Measurements from ENCODE around the gene PARP14. TPM values are rescaled to one million over a fixed set of nuclear protein-coding genes. Genes with fewer than 3 reads are reported as not detected.
"Not testable (repeated sequence)": the region's sequence is repeated elsewhere in the genome, so short reads cannot be mapped to it uniquely, and the experiment has no call there.

PARP14 gene
- total RNA-seq, result 51.1 TPM
- long read RNA-seq, partial matches to known transcripts, result 17 of 25 reads
- long read RNA-seq, other reads (novel, unspliced or antisense), result 8 of 25 reads

- no peak for DNase-seq (ENCODE audit: low spot score)
Observed at GRCh38 chr3:122680475-122681283, at the start of gene PARP14. Gene PARP14, plus strand, starts transcription at chr3:122680839. Its CDS starts 45 bp downstream, at chr3:122680884.

- DNase-seq (ENCODE audit: low spot score), result no peak
Observed at GRCh38 chr3:122635789-122636188, 44.9 kb upstream of the PARP14 start.

GRCh38 chr3:122636697-122637096 is 43.9 kb upstream of the PARP14 start:
- DNase-seq (ENCODE audit: low spot score), result no peak

- no peak for DNase-seq (ENCODE audit: low spot score)
Observed at GRCh38 chr3:122640437-122640999, 40.1 kb upstream of the PARP14 start.

- DNase-seq (ENCODE audit: low spot score), result no peak
Observed at GRCh38 chr3:122642935-122643334, 37.7 kb upstream of the PARP14 start.

GRCh38 chr3:122646146-122646988 is 34.3 kb upstream of the PARP14 start:
- no peak for DNase-seq (ENCODE audit: low spot score)

GRCh38 chr3:122651233-122651907 is 29.3 kb upstream of the PARP14 start:
- DNase-seq (ENCODE audit: low spot score), result not testable (repeated sequence)

GRCh38 chr3:122651962-122652361 is 28.7 kb upstream of the PARP14 start:
- DNase-seq (ENCODE audit: low spot score), result not testable (repeated sequence)

GRCh38 chr3:122658336-122658735 is 22.3 kb upstream of the PARP14 start:
- not testable (repeated sequence) for DNase-seq (ENCODE audit: low spot score)

- no peak for DNase-seq (ENCODE audit: low spot score)
Observed at GRCh38 chr3:122660297-122660974, 20.2 kb upstream of the PARP14 start.

- no peak for DNase-seq (ENCODE audit: low spot score)
Observed at GRCh38 chr3:122661633-122662032, 19.0 kb upstream of the PARP14 start.

GRCh38 chr3:122662505-122662904 is 18.1 kb upstream of the PARP14 start:
- no peak for DNase-seq (ENCODE audit: low spot score)

GRCh38 chr3:122665226-122665786 is 15.3 kb upstream of the PARP14 start:
- DNase-seq (ENCODE audit: low spot score), result no peak

- DNase-seq (ENCODE audit: low spot score), result no peak
Observed at GRCh38 chr3:122665881-122666280, 14.8 kb upstream of the PARP14 start.

- DNase-seq (ENCODE audit: low spot score), result no peak
Observed at GRCh38 chr3:122668930-122669730, 11.5 kb upstream of the PARP14 start.

GRCh38 chr3:122671553-122671952 is 9.1 kb upstream of the PARP14 start:
- DNase-seq (ENCODE audit: low spot score), result no peak

GRCh38 chr3:122674339-122674738 is 6.3 kb upstream of the PARP14 start:
- DNase-seq (ENCODE audit: low spot score), result no peak

GRCh38 chr3:122676759-122677158 is 3.9 kb upstream of the PARP14 start:
- no peak for DNase-seq (ENCODE audit: low spot score)

GRCh38 chr3:122677216-122677615 is 3.4 kb upstream of the PARP14 start:
- no peak for DNase-seq (ENCODE audit: low spot score)

All from mesenteric fat pad (tissue), 1 donor.